MM.1S (cell line): ENCODE data around the gene ALPP.

Source experiments
- DNase-seq: peaks from one replicate; pipeline ENCODE4 v3.0.0-alpha.2; 2015
- H2AFZ ChIP-seq: fragments of 300-600 bp; sonication (generic); 2 replicates; pipeline ENCODE4 v1.6.0; 2016; ENCODE audit warnings: antibody characterized with exemption, low read length
- H3F3A ChIP-seq: fragments of 300-600 bp; sonication (generic); 2 replicates; pipeline ENCODE4 v1.6.1; 2016; ENCODE audit warnings: mild to moderate bottlenecking, antibody characterized with exemption, low read length, moderate library complexity, mixed read lengths; ENCODE audit not compliant: insufficient read depth
- H3K27ac ChIP-seq: fragments of 300-600 bp; sonication (generic); 2 replicates; pipeline ENCODE4 v1.5.1; 2016; ENCODE audit warnings: mild to moderate bottlenecking, low read length
- H3K27me3 ChIP-seq: fragments of 300-600 bp; sonication (generic); replicated peaks from 2 replicates; pipeline ENCODE4 v1.6.0; 2016; ENCODE audit warnings: low read length; ENCODE audit not compliant: insufficient read depth
- H3K36me3 ChIP-seq: fragments of 300-600 bp; sonication (generic); replicated peaks from 2 replicates; pipeline ENCODE4 v1.6.1; 2016; ENCODE audit warnings: mild to moderate bottlenecking, low read length, mixed read lengths; ENCODE audit not compliant: insufficient read depth
- H3K4me1 ChIP-seq: fragments of 300-600 bp; sonication (generic); 2 replicates; pipeline ENCODE4 v1.6.1; 2016; ENCODE audit warnings: low read length, mixed read lengths
- H3K4me2 ChIP-seq: fragments of 300-600 bp; sonication (generic); 2 replicates; pipeline ENCODE4 v1.6.0; 2016; ENCODE audit warnings: low read depth, low read length
- H3K4me3 ChIP-seq: fragments of 300-600 bp; sonication (generic); 2 replicates; pipeline ENCODE4 v1.5.1; 2016; ENCODE audit warnings: low read length, mixed read lengths
- H3K79me2 ChIP-seq: fragments of 300-600 bp; sonication (generic); 2 replicates; pipeline ENCODE4 v1.6.1; 2016; ENCODE audit warnings: mixed run types, low read length, mixed read lengths
- H3K9ac ChIP-seq: fragments of 300-600 bp; sonication (generic); 2 replicates; pipeline ENCODE4 v1.6.1; 2016; ENCODE audit warnings: low read length, mixed read lengths
- H3K9me2 ChIP-seq: fragments of 300-600 bp; sonication (generic); replicated peaks from 2 replicates; pipeline ENCODE4 v1.6.1; 2016; ENCODE audit warnings: mild to moderate bottlenecking, low read length, mixed read lengths; ENCODE audit not compliant: insufficient read depth
- H3K9me3 ChIP-seq: fragments of 300-600 bp; sonication (generic); replicated peaks from 2 replicates; pipeline ENCODE4 v1.6.1; 2016; ENCODE audit warnings: mild to moderate bottlenecking, low read length, mixed read lengths; ENCODE audit not compliant: insufficient read depth
- H4K20me1 ChIP-seq: fragments of 300-600 bp; sonication (generic); 2 replicates; pipeline ENCODE4 v1.6.1; 2016; ENCODE audit warnings: mild to moderate bottlenecking, low read length, moderate library complexity, mixed read lengths; ENCODE audit not compliant: insufficient read depth
- CTCF ChIP-seq: fragments of 300-600 bp; sonication (generic); IDR thresholded peaks from 2 replicates; pipeline ENCODE4 v1.5.1; 2016; ENCODE audit warnings: antibody characterized with exemption, low read length, mixed read lengths
- EZH2 ChIP-seq: fragments of 300-600 bp; sonication (generic); optimal IDR thresholded peaks from 2 replicates; pipeline ENCODE3; 2017; ENCODE audit warnings: low read depth, mild to moderate bottlenecking, antibody characterized with exemption, low read length, mixed read lengths
- EZH2phosphoT487 ChIP-seq: fragments of 300-600 bp; sonication (generic); IDR thresholded peaks from 2 replicates; pipeline ENCODE4 v1.6.1; 2018; ENCODE audit warnings: antibody characterized with exemption, low read length

ALPP gene

GRCh38 chr2:232339121-232340081, 39.1 kb upstream of the ALPP start:
- Histone ChIP-seq H3K27me3 (no peaks in the 10 kb centered on the region), H2AFZ (no peak overlapping the region), H3K9me2 (no peaks in the 10 kb centered on the region), H3F3A (no peaks in the 10 kb centered on the region), H3K27ac (no peak overlapping the region), H3K36me3 (no peaks in the 10 kb centered on the region), H3K9me3 (no peaks in the 10 kb centered on the region), H3K4me2 (no peak overlapping the region), H4K20me1 (no peaks in the 10 kb centered on the region), H3K4me3 (no peak overlapping the region), H3K4me1 (no peaks in the 10 kb centered on the region), H3K79me2 (no peaks in the 10 kb centered on the region), H3K9ac (no peak overlapping the region)
- TF ChIP-seq EZH2 (no peak), CTCF (no peak), EZH2phosphoT487 (no peak)
- DNase-seq: no peak

GRCh38 chr2:232340171-232340935, 38.2 kb upstream of the ALPP start:
- Histone ChIP-seq H3K27ac (no peak overlapping the region), H3K4me2 (no peak overlapping the region), H3F3A (no peaks in the 10 kb centered on the region), H4K20me1 (no peaks in the 10 kb centered on the region), H3K79me2 (no peaks in the 10 kb centered on the region), H2AFZ (no peak overlapping the region), H3K4me1 (no peaks in the 10 kb centered on the region), H3K9me3 (no peaks in the 10 kb centered on the region), H3K27me3 (no peaks in the 10 kb centered on the region), H3K36me3 (no peaks in the 10 kb centered on the region), H3K9me2 (no peaks in the 10 kb centered on the region), H3K4me3 (no peak overlapping the region), H3K9ac (no peak overlapping the region)
- no peak for TF ChIP-seq EZH2
- TF ChIP-seq CTCF: no peak
- TF ChIP-seq EZH2phosphoT487: no peak
- DNase-seq: no peak

DNA sequence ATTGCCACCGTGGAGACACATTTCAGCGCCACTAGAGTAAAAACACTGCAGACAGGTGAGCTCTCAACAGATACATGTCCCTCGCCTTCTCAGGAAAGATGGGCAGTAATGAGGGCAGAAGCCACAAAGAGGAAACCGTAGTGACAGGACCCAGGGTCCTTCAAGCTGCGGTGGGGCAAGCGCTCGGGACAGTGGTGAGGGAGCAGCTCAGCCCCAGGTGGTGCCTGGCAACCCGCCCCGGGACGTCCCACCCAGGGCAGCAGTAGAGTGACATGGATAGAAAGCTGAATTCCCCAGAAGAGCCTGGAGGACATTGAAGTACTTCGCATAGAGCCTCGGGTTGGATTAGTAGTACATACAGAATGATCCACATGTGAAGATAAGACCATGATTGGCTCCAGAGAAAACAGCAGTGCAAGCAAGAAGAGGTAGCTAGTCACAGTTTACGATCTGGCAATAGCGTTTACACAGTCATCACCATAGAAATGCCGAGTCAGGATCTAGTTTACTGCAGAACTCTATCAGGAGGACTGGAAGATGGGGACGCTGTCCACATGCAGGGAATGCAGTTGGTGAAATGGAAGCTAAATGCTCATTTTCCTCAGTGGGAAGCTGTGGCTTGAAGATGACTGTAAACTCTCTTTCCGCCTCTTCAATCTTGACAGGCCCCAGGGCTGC, 37.4 kb upstream of the ALPP start:
- no peaks in the 10 kb centered on the region for H4K20me1 ChIP-seq
- no peak overlapping the region for H3K27ac ChIP-seq
- H3K4me2 ChIP-seq: no peak overlapping the region
- H3K27me3 ChIP-seq: no peaks in the 10 kb centered on the region
- no peaks in the 10 kb centered on the region for H3K79me2 ChIP-seq
- H3K9me3 ChIP-seq: no peaks in the 10 kb centered on the region
- H3K36me3 ChIP-seq: no peaks in the 10 kb centered on the region
- DNase-seq: no peak
- H3K4me3 ChIP-seq: no peak overlapping the region
- no peak overlapping the region for H3K9ac ChIP-seq
- no peaks in the 10 kb centered on the region for H3F3A ChIP-seq
- no peaks in the 10 kb centered on the region for H3K9me2 ChIP-seq
- no peaks in the 10 kb centered on the region for H3K4me1 ChIP-seq
- H2AFZ ChIP-seq: no peak overlapping the region
- TF ChIP-seq EZH2 (no peak), EZH2phosphoT487 (no peak), CTCF (no peak)
